NCI-H82 treated with DMSO at 0.1 percent for 48 hours (cell line): ENCODE measurements around the gene IL22RA2.
"Not testable (repeated sequence)": the region's sequence is repeated elsewhere in the genome, so short reads cannot be mapped to it uniquely, and the experiment has no call there.

Experiments
- DNase-seq: peaks from one replicate; lab custom pipeline; 2025; ENCODE audit not compliant: unreplicated experiment; lab: John Stamatoyannopoulos, UW

Gene IL22RA2

GRCh38 chr6:137126875-137127485, 46.5 kb downstream of the IL22RA2 start:
- no peak for DNase-seq

GRCh38 chr6:137123078-137123477, 50.4 kb downstream of the IL22RA2 start:
- no peak for DNase-seq

- no peak for DNase-seq
These were observed 50.8 kb downstream of the IL22RA2 start for GRCh38 chr6:137122612-137123011.

- DNase-seq = no peak
These were observed 51.9 kb downstream of the IL22RA2 start for GRCh38 chr6:137121401-137121997.

GRCh38 chr6:137120748-137121147, 52.7 kb downstream of the IL22RA2 start:
- no peak for DNase-seq

- DNase-seq = no peak
These were observed 54.0 kb downstream of the IL22RA2 start for GRCh38 chr6:137119196-137120104.

- no peak for DNase-seq
These were observed 55.9 kb downstream of the IL22RA2 start for GRCh38 chr6:137117581-137117980.

- no peak for DNase-seq
These were observed 56.6 kb downstream of the IL22RA2 start for GRCh38 chr6:137116807-137117206.

- DNase-seq = no peak
These were observed 57.8 kb downstream of the IL22RA2 start for GRCh38 chr6:137115658-137116057.

GRCh38 chr6:137112067-137112355, 61.4 kb downstream of the IL22RA2 start:
- DNase-seq = no peak

GRCh38 chr6:137111296-137112066, 62.0 kb downstream of the IL22RA2 start:
- DNase-seq = no peak

GRCh38 chr6:137107767-137108105, 65.7 kb downstream of the IL22RA2 start:
- DNase-seq = no peak

- DNase-seq = not testable (repeated sequence)
These were observed 66.2 kb downstream of the IL22RA2 start for GRCh38 chr6:137107047-137107766.

GRCh38 chr6:137106183-137106582, 67.3 kb downstream of the IL22RA2 start:
- DNase-seq = no peak

GRCh38 chr6:137105375-137105774, 68.1 kb downstream of the IL22RA2 start:
- no peak for DNase-seq

GRCh38 chr6:137104926-137105325, 68.5 kb downstream of the IL22RA2 start:
- DNase-seq = no peak

GRCh38 chr6:137102851-137103492, 70.5 kb downstream of the IL22RA2 start:
- no peak for DNase-seq

- no peak for DNase-seq
These were observed 71.2 kb downstream of the IL22RA2 start for GRCh38 chr6:137102050-137102848.

- peak; percentile 85 for DNase-seq
These were observed 73.6 kb downstream of the IL22RA2 start for GRCh38 chr6:137099689-137100403.
